LNCaP clone FGC (cell line): ENCODE data around the gene DNAAF1.

Source experiments
- DNase-seq: peaks from one replicate; pipeline ENCODE4 v3.0.0-alpha.2; 2011; ENCODE audit warnings: low read depth
- H3K4me3 ChIP-seq: 2 replicates; pipeline ENCODE4 v1.5.1; 2011; ENCODE audit warnings: mild to moderate bottlenecking, low read depth, low read length, control low read depth
- CTCF ChIP-seq: IDR thresholded peaks from 2 replicates; pipeline ENCODE4 v1.5.1; 2012; ENCODE audit warnings: mild to moderate bottlenecking; ENCODE audit not compliant: control insufficient read depth, insufficient read depth; ENCODE audit errors: extremely low read depth

Gene DNAAF1

GRCh38 chr16:84218176-84218823, 73.2 kb downstream of the DNAAF1 start:
- TF ChIP-seq CTCF = no peak
- DNase-seq = no peak
- H3K4me3 ChIP-seq = no peak overlapping the region

DNA sequence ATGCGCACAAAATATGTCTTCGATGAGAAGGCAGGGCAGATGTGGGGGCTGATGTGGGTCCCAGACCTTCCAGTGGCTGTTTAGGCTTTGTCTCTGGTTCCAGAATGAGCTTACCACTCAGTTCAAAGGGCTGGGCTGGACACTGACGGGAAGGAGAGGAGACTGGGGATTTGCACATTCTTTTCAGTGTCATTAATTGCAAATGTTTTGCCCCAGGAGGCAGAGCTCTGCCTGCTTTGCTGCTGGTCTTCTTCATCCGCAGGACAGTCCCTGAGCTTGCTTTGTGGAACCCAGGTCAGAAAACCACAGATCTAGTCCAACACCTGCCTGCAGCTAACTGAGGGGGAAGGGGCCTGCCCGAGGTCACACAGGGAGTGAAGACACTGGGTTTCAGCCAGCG, 73.8 kb downstream of the DNAAF1 start:
- no peak overlapping the region for H3K4me3 ChIP-seq
- TF ChIP-seq CTCF = no peak
- DNase-seq = no peak

DNA sequence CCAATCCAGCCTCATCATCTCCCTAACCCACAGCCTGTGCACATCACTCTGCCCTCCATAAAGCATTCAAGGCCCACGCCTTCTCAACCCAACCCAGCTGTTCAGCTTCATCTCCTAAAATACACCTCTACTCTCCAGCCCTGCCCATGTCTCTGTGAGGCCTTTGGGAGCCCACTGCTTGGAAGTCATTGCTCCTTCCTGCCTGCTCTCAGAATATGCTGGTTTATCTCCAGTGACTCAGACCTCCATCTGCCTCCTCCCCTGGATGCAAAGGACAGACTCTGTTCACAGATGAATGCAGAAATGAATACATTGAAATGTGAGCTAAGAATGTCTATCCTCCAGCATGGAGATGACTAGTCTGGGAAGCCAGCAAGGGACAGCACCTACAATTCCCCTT, 75.7 kb downstream of the DNAAF1 start:
- H3K4me3 ChIP-seq = no peak overlapping the region
- DNase-seq = no peak
- TF ChIP-seq CTCF = no peak

GRCh38 chr16:84223456-84223855, 78.3 kb downstream of the DNAAF1 start:
- TF ChIP-seq CTCF = no peak
- no peak overlapping the region for H3K4me3 ChIP-seq
- DNase-seq = no peak

DNA sequence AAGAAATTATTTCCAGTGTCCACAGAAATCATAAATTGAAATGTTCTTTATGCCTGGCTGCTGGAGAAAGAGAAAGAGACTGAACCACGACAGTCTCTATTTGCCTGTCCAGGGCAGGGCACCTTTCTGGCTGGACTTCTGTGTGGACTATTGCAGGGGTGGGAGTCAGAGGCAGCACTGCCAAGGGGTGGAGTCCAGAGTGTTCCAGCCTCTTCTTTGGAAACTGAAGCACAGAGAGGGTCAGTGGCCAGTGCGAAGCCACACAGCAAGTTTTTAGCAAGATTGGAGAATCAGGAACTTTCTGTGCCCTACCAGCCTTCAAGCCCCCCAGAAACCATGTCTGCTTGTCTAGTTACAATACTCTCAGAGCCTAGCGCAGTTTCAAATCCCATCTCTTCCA, 79.4 kb downstream of the DNAAF1 start:
- DNase-seq = no peak
- no peak overlapping the region for H3K4me3 ChIP-seq
- TF ChIP-seq CTCF = no peak

DNA sequence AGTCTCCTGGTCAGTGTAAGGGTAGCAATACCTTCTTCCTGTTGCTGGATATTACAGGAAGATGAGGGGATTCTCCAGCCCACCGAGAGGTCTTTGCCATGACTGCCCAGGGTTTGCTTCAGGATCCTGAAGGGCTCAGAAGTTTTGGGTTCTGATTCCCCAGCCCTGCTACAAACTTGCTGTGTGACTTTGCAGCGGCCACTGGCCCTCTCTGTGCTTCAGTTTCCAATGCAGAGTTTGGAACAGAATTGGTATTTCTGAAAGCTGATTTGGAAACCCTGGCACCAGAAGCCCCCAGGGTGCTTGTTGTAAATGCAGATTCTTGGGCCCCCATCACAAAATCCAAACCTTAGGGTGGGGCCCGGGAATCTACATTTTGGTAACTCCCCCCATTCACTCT, 80.0 kb downstream of the DNAAF1 start:
- H3K4me3 ChIP-seq = no peak overlapping the region
- TF ChIP-seq CTCF = no peak
- no peak for DNase-seq

DNA sequence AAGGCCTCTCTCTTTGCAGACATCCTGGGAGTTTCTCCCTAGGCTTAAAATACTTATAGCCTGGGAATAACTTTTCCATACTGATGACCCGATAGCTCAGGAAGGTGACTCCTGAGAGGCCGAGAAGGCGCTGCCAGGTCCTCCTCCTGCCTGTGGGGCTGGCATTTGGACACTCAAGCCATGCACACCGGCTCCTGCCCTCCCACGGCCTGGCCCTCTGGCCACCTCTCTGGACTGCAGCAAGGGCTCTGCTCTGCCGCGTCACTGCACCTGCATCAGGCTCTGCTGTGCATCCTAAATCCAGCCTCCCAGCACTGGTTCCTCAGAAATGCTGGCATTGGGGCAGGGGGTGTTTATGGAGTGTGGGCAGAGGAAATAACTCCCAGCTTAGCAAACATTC, 80.5 kb downstream of the DNAAF1 start:
- no peak for TF ChIP-seq CTCF
- H3K4me3 ChIP-seq = no peak overlapping the region
- DNase-seq = no peak
